LNCaP clone FGC (cell line): ENCODE measurements around the gene CDK6.

ENCODE experiments used
- DNase-seq: peaks from one replicate; pipeline ENCODE4 v3.0.0-alpha.2; 2011; ENCODE audit warnings: low read depth
- H3K4me3 ChIP-seq: 2 replicates; pipeline ENCODE4 v1.5.1; 2011; ENCODE audit warnings: mild to moderate bottlenecking, low read depth, low read length, control low read depth
- CTCF ChIP-seq: IDR thresholded peaks from 2 replicates; pipeline ENCODE4 v1.5.1; 2012; ENCODE audit warnings: mild to moderate bottlenecking; ENCODE audit not compliant: control insufficient read depth, insufficient read depth; ENCODE audit errors: extremely low read depth

The CDK6 gene

GRCh38 chr7:92856436-92856835 is 20.1 kb upstream of the CDK6 start:
- H3K4me3 ChIP-seq, result no peak overlapping the region
- no peak for TF ChIP-seq CTCF
- no peak for DNase-seq

GRCh38 chr7:92854501-92855238 is 18.3 kb upstream of the CDK6 start:
- TF ChIP-seq CTCF, result no peak
- DNase-seq, result no peak
- H3K4me3 ChIP-seq, result no peak overlapping the region

GRCh38 chr7:92851732-92852131 is 15.4 kb upstream of the CDK6 start:
- DNase-seq, result no peak
- no peak for TF ChIP-seq CTCF
- no peak overlapping the region for H3K4me3 ChIP-seq

- H3K4me3 ChIP-seq, result no peak overlapping the region
- no peak for TF ChIP-seq CTCF
Measured at GRCh38 chr7:92850516-92850915, 14.1 kb upstream of the CDK6 start.

GRCh38 chr7:92849322-92849721 is 12.9 kb upstream of the CDK6 start:
- no peak for TF ChIP-seq CTCF
- DNase-seq, result no peak
- H3K4me3 ChIP-seq, result no peak overlapping the region

More at GRCh38 chr7:92850516-92850915, 14.1 kb upstream of the CDK6 start:
- DNase-seq, result no peak

- no peak for DNase-seq
- no peak overlapping the region for H3K4me3 ChIP-seq
- TF ChIP-seq CTCF, result no peak
Measured at GRCh38 chr7:92848851-92849250, 12.5 kb upstream of the CDK6 start.

- H3K4me3 ChIP-seq, result no peak overlapping the region
- no peak for TF ChIP-seq CTCF
- DNase-seq, result no peak
Measured at GRCh38 chr7:92848441-92848840, 12.1 kb upstream of the CDK6 start.
